PC-9 (cell line): ENCODE data around the gene SNX9. TPM values are rescaled to one million over a fixed set of nuclear protein-coding genes. Genes with fewer than 3 reads are reported as not detected.

ENCODE experiments used
- BruUV-seq: library from RNA; stranded (reverse); fragments of 400-500 nt; replicated peaks from 2 replicates; lab custom pipeline; 2021; lab: Mats Ljungman, UMichigan
- CTCF ChIA-PET: fragments of 300-600 bp; sonication (Branson Sonifier 250); formaldehyde crosslinking; loops from one replicate; lab custom pipeline; 2022; ENCODE audit warnings: antibody characterized with exemption; lab: Charles Lee
- POLR2A ChIA-PET: fragments of 300-600 bp; sonication (Branson Sonifier 250); formaldehyde crosslinking; loops from one replicate; lab custom pipeline; 2022; ENCODE audit warnings: antibody characterized with exemption; ENCODE audit not compliant: unreplicated experiment; lab: Charles Lee
- DNase-seq, 2 experiments: peaks; one replicate each; pipeline versions ENCODE4 v3.0.0 to v3.0.0-alpha.2; 2015 to 2022; ENCODE audit warnings: mixed read lengths in 1 of 2
- H2AFZ ChIP-seq: fragments of 200-600 bp; sonication (generic); 2 replicates; pipeline ENCODE4 v1.8.1; 2017; ENCODE audit warnings: antibody characterized with exemption
- H3F3A ChIP-seq: fragments of 200-600 bp; sonication (generic); 2 replicates; pipeline ENCODE4 v1.8.1; 2017; ENCODE audit warnings: antibody characterized with exemption, mild to moderate bottlenecking, low read depth; ENCODE audit not compliant: insufficient read depth
- H3K27ac ChIP-seq: fragments of 200-600 bp; sonication (generic); 2 replicates; pipeline ENCODE4 v1.6.1; 2016; ENCODE audit warnings: mixed run types
- H3K27me3 ChIP-seq: fragments of 200-600 bp; sonication (generic); 2 replicates; pipeline ENCODE4 v1.6.1; 2016; ENCODE audit warnings: low read depth, mixed run types; ENCODE audit not compliant: insufficient read depth
- H3K36me3 ChIP-seq: fragments of 200-600 bp; sonication (generic); 2 replicates; pipeline ENCODE4 v1.6.1; 2016; ENCODE audit warnings: low read depth, mixed run types
- H3K4me1 ChIP-seq: fragments of 200-600 bp; sonication (generic); replicated peaks from 2 replicates; pipeline ENCODE4 v1.6.1; 2016; ENCODE audit warnings: mixed run types; ENCODE audit not compliant: insufficient read depth
- H3K4me2 ChIP-seq: fragments of 200-600 bp; sonication (generic); 2 replicates; pipeline ENCODE4 v1.6.1; 2017; ENCODE audit warnings: mixed run types
- H3K4me3 ChIP-seq: fragments of 200-600 bp; sonication (generic); 2 replicates; pipeline ENCODE4 v1.6.1; 2016; ENCODE audit warnings: mixed run types
- H3K79me2 ChIP-seq: fragments of 200-600 bp; sonication (generic); 2 replicates; pipeline ENCODE4 v1.6.1; 2017; ENCODE audit warnings: low read depth, mixed run types
- H3K9me2 ChIP-seq: fragments of 200-600 bp; sonication (generic); 2 replicates; pipeline ENCODE4 v1.8.1; 2017; ENCODE audit warnings: mild to moderate bottlenecking; ENCODE audit not compliant: insufficient read depth
- H3K9me3 ChIP-seq: fragments of 200-600 bp; sonication (generic); 2 replicates; pipeline ENCODE4 v1.8.1; 2016; ENCODE audit warnings: low read depth; ENCODE audit not compliant: insufficient read depth
- H4K20me1 ChIP-seq: fragments of 200-600 bp; sonication (generic); 2 replicates; pipeline ENCODE4 v1.8.1; 2017; ENCODE audit not compliant: insufficient read depth
- CTCF ChIP-seq: fragments of 200-600 bp; sonication (generic); conservative IDR thresholded peaks from 2 replicates; pipeline ENCODE4 v1.6.1; 2017; ENCODE audit warnings: mixed run types, antibody characterized with exemption, mild to moderate bottlenecking, moderate library complexity
- EZH2 ChIP-seq: fragments of 200-600 bp; sonication (generic); IDR thresholded peaks from 2 replicates; pipeline ENCODE4 v1.8.0; 2017; ENCODE audit warnings: antibody characterized with exemption, low read depth
- intact Hi-C: fragments of 100-400 bp; cut with micrococcal nuclease; formaldehyde crosslinking; loops from one replicate; pipeline ENCODE4 v1.10.0; 2022; ENCODE audit not compliant: unreplicated experiment
- total RNA-seq: library from RNA; stranded (reverse); gene quantifications from 2 replicates; pipeline ENCODE4 v1.2.3, GENCODE V29; 2021

The SNX9 gene
- total RNA-seq, 1 experiment from 2014 or later = 25.0 TPM

- BruUV-seq = no TSS peak
- H3K9me3 ChIP-seq = no peaks in the 10 kb centered on the region
- no peak overlapping the region for H3K4me2 ChIP-seq
- no peak overlapping the region for H3K4me3 ChIP-seq
- no peak for DNase-seq
- intact Hi-C loops = no loop called here
- POLR2A ChIA-PET = no interaction called here
- peaks cover 4% of the 10 kb centered on the region for H3K79me2 ChIP-seq
- H3K27me3 ChIP-seq = no peaks in the 10 kb centered on the region
- H3K9me2 ChIP-seq = no peaks in the 10 kb centered on the region
- peaks cover 3% of the 10 kb centered on the region; the same call in 1 of the 2 replicates for H3K4me1 ChIP-seq
- CTCF ChIA-PET = no interaction called here
- H4K20me1 ChIP-seq = no peaks in the 10 kb centered on the region
- TF ChIP-seq CTCF (no peak), EZH2 (no peak)
- peaks cover 9% of the 10 kb centered on the region for H3F3A ChIP-seq
- H3K36me3 ChIP-seq = no peaks in the 10 kb centered on the region
- no peak overlapping the region for H3K27ac ChIP-seq
- no peak overlapping the region for H2AFZ ChIP-seq
Measured at GRCh38 chr6:157977176-157977804, 154.2 kb downstream of the SNX9 start.

- ChIA-PET CTCF (no interaction called here), POLR2A (no interaction called here)
- no peaks in the 10 kb centered on the region for H3K36me3 ChIP-seq
- intact Hi-C loops = no loop called here
- no peaks in the 10 kb centered on the region for H3K9me3 ChIP-seq
- H3K27me3 ChIP-seq = no peaks in the 10 kb centered on the region
- H3K79me2 ChIP-seq = peaks cover 13% of the 10 kb centered on the region
- H4K20me1 ChIP-seq = no peaks in the 10 kb centered on the region
- no TSS peak for BruUV-seq
- TF ChIP-seq EZH2 (no peak), CTCF (no peak)
- no peak overlapping the region for H3K4me2 ChIP-seq
- no peak overlapping the region for H2AFZ ChIP-seq
- no peak for DNase-seq
- H3K4me1 ChIP-seq = peaks cover 11% of the 10 kb centered on the region
- H3F3A ChIP-seq = peaks cover 9% of the 10 kb centered on the region
- H3K4me3 ChIP-seq = no peak overlapping the region
- H3K27ac ChIP-seq = no peak overlapping the region
- no peaks in the 10 kb centered on the region for H3K9me2 ChIP-seq
Measured at GRCh38 chr6:157978021-157978783, 155.2 kb downstream of the SNX9 start.

- Histone ChIP-seq H4K20me1 (no peaks in the 10 kb centered on the region), H3K27me3 (no peaks in the 10 kb centered on the region), H3K9me2 (no peaks in the 10 kb centered on the region), H3K4me3 (no peak overlapping the region), H3K4me1 (peaks cover 34% of the 10 kb centered on the region), H3K27ac (no peak overlapping the region), H3K4me2 (peak overlapping the region; percentile 93; the same call in 1 of the 2 replicates), H3K36me3 (no peaks in the 10 kb centered on the region), H3K79me2 (peaks cover 36% of the 10 kb centered on the region), H2AFZ (no peak overlapping the region), H3F3A (peaks cover 23% of the 10 kb centered on the region), H3K9me3 (no peaks in the 10 kb centered on the region)
- intact Hi-C loops = loop anchor here (1.0 to 2.0 kb wide), 2 partner anchors 80 to 92 kb away; no protein-coding TSS in a partner anchor
- CTCF ChIA-PET = no interaction called here
- DNase-seq = no peak
- TF ChIP-seq CTCF (no peak), EZH2 (no peak)
- POLR2A ChIA-PET = no interaction called here
- BruUV-seq = no TSS peak
Measured at GRCh38 chr6:157980288-157981131, 157.5 kb downstream of the SNX9 start.
